ENCODE results near the gene NACC2.
"Not testable (repeated sequence)": the region's sequence is repeated elsewhere in the genome, so short reads cannot be mapped to it uniquely, and the experiment has no call there.

The NACC2 gene

GRCh38 chr9:135968601-135969000 is 126.5 kb downstream of the NACC2 start:
- peak overlapping the region in 2 of 7 experiments; percentile 25 to 67 for H3K4me3 ChIP-seq (ENCODE audit: control insufficient read depth in 1 of 7, extremely low read depth in 1 of 7, insufficient read depth in 4 of 7, low read depth in 2 of 7, low read length in 6 of 7)
- H3K27me3 ChIP-seq (replicated peaks in 2 of 5; ENCODE audit: control insufficient read depth in 4 of 5, insufficient read depth in 5 of 5, low read length in 4 of 5), result no peaks in the 10 kb centered on the region
- H3K27ac ChIP-seq (ENCODE audit: insufficient read depth in 1 of 2, low read depth in 1 of 2, low read length in 2 of 2, poor library complexity in 1 of 2, severe bottlenecking in 2 of 2), result peak overlapping the region in 1 of 2 experiments; percentile 40
- ChIA-PET POLR2A (no interaction called here), CTCF (interaction anchor here (0.7 to 6.1 kb wide), 13 partner anchors 11 to 154 kb away, joined by 3 to 56 read pairs (median 4); no protein-coding TSS in a partner anchor)
- DNase-seq, result no peak
- H3K36me3 ChIP-seq (ENCODE audit: control insufficient read depth in 4 of 4, insufficient read depth in 4 of 4, low read length in 3 of 4), result no peaks in the 10 kb centered on the region
- WGBS (ENCODE audit: insufficient coverage), result 45% methylated on average over 4 of the region's 7 CpGs
- H3K9me3 ChIP-seq (ENCODE audit: control extremely low read depth in 1 of 5, control insufficient read depth in 4 of 5, insufficient read depth in 2 of 5, low read depth in 1 of 5, low read length in 4 of 5), result no peaks in the 10 kb centered on the region
- peaks cover 13 to 82% (median 56%) of the 10 kb centered on the region in 4 experiments for H3K4me1 ChIP-seq (ENCODE audit: control extremely low read depth in 1 of 4, control insufficient read depth in 4 of 4, insufficient read depth in 4 of 4, low read length in 3 of 4)

GRCh38 chr9:135968083-135968476 is 127.0 kb downstream of the NACC2 start:
- ChIA-PET POLR2A (no interaction called here), CTCF (interaction anchor here (0.7 to 6.1 kb wide), 16 partner anchors 11 to 155 kb away, joined by 3 to 56 read pairs (median 4); no protein-coding TSS in a partner anchor)
- H3K27ac ChIP-seq (ENCODE audit: insufficient read depth in 1 of 2, low read depth in 1 of 2, low read length in 2 of 2, poor library complexity in 1 of 2, severe bottlenecking in 2 of 2), result no peak overlapping the region
- no peaks in the 10 kb centered on the region for H3K27me3 ChIP-seq (replicated peaks in 2 of 5; ENCODE audit: control insufficient read depth in 4 of 5, insufficient read depth in 5 of 5, low read length in 4 of 5)
- DNase-seq, result no peak
- H3K4me1 ChIP-seq (ENCODE audit: control extremely low read depth in 1 of 4, control insufficient read depth in 4 of 4, insufficient read depth in 4 of 4, low read length in 3 of 4), result peaks cover 13 to 82% (median 56%) of the 10 kb centered on the region in 4 experiments
- no peaks in the 10 kb centered on the region for H3K36me3 ChIP-seq (ENCODE audit: control insufficient read depth in 4 of 4, insufficient read depth in 4 of 4, low read length in 3 of 4)
- WGBS (ENCODE audit: insufficient coverage), result 23% methylated on average over 3 of the region's 5 CpGs
- H3K9me3 ChIP-seq (ENCODE audit: control extremely low read depth in 1 of 5, control insufficient read depth in 4 of 5, insufficient read depth in 2 of 5, low read depth in 1 of 5, low read length in 4 of 5), result no peaks in the 10 kb centered on the region
- no peak overlapping the region for H3K4me3 ChIP-seq (ENCODE audit: control insufficient read depth in 1 of 7, extremely low read depth in 1 of 7, insufficient read depth in 4 of 7, low read depth in 2 of 7, low read length in 6 of 7)

- not testable (repeated sequence) for H3K27me3 ChIP-seq (replicated peaks in 2 of 5; ENCODE audit: control insufficient read depth in 4 of 5, insufficient read depth in 5 of 5, low read length in 4 of 5); H3K36me3 ChIP-seq (ENCODE audit: control insufficient read depth in 4 of 4, insufficient read depth in 4 of 4, low read length in 3 of 4); H3K27ac ChIP-seq (ENCODE audit: insufficient read depth in 1 of 2, low read depth in 1 of 2, low read length in 2 of 2, poor library complexity in 1 of 2, severe bottlenecking in 2 of 2); DNase-seq; H3K4me3 ChIP-seq (ENCODE audit: control insufficient read depth in 1 of 7, extremely low read depth in 1 of 7, insufficient read depth in 4 of 7, low read depth in 2 of 7, low read length in 6 of 7); H3K9me3 ChIP-seq (ENCODE audit: control extremely low read depth in 1 of 5, control insufficient read depth in 4 of 5, insufficient read depth in 2 of 5, low read depth in 1 of 5, low read length in 4 of 5)
- WGBS (ENCODE audit: insufficient coverage), result 57% methylated on average over 4 of the region's 16 CpGs
- peaks cover 18 to 90% (median 66%) of the 10 kb centered on the region in 4 experiments for H3K4me1 ChIP-seq (ENCODE audit: control extremely low read depth in 1 of 4, control insufficient read depth in 4 of 4, insufficient read depth in 4 of 4, low read length in 3 of 4)
- ChIA-PET POLR2A (interaction anchor here (0.6 to 0.7 kb wide), 2 partner anchors 86 to 87 kb away, joined by 4 read pairs; no protein-coding TSS in a partner anchor), CTCF (interaction anchor here (0.6 to 6.1 kb wide), 22 partner anchors 9 to 156 kb away, joined by 3 to 56 read pairs (median 4); no protein-coding TSS in a partner anchor)
Measured at GRCh38 chr9:135966916-135967260, 128.2 kb downstream of the NACC2 start.

- H3K27ac ChIP-seq (ENCODE audit: insufficient read depth in 1 of 2, low read depth in 1 of 2, low read length in 2 of 2, poor library complexity in 1 of 2, severe bottlenecking in 2 of 2), result no peak overlapping the region
- CTCF ChIA-PET, result interaction anchor here (1.3 to 6.1 kb wide), 3 partner anchors 23 to 157 kb away, joined by 5 to 56 read pairs (median 43); no protein-coding TSS in a partner anchor
Measured at GRCh38 chr9:135965124-135965756, 129.8 kb downstream of the NACC2 start.

GRCh38 chr9:135963938-135964337 is 131.2 kb downstream of the NACC2 start:
- H3K4me3 ChIP-seq (ENCODE audit: control insufficient read depth in 1 of 7, extremely low read depth in 1 of 7, insufficient read depth in 4 of 7, low read depth in 2 of 7, low read length in 6 of 7), result no peak overlapping the region
- no peaks in the 10 kb centered on the region for H3K27me3 ChIP-seq (replicated peaks in 2 of 5; ENCODE audit: control insufficient read depth in 4 of 5, insufficient read depth in 5 of 5, low read length in 4 of 5)
- DNase-seq, result no peak
- WGBS (ENCODE audit: insufficient coverage), result 44% methylated on average over 6 of the region's 10 CpGs
- ChIA-PET POLR2A (no interaction called here), CTCF (interaction anchor here (1.4 kb wide), 1 partner anchor 12 kb away, joined by 4 read pairs; no protein-coding TSS in a partner anchor)
- H3K9me3 ChIP-seq (ENCODE audit: control extremely low read depth in 1 of 5, control insufficient read depth in 4 of 5, insufficient read depth in 2 of 5, low read depth in 1 of 5, low read length in 4 of 5), result no peaks in the 10 kb centered on the region
- peaks cover 15 to 82% (median 70%) of the 10 kb centered on the region in 4 experiments for H3K4me1 ChIP-seq (ENCODE audit: control extremely low read depth in 1 of 4, control insufficient read depth in 4 of 4, insufficient read depth in 4 of 4, low read length in 3 of 4)
- H3K36me3 ChIP-seq (ENCODE audit: control insufficient read depth in 4 of 4, insufficient read depth in 4 of 4, low read length in 3 of 4), result no peaks in the 10 kb centered on the region
- no peak overlapping the region for H3K27ac ChIP-seq (ENCODE audit: insufficient read depth in 1 of 2, low read depth in 1 of 2, low read length in 2 of 2, poor library complexity in 1 of 2, severe bottlenecking in 2 of 2)

More at GRCh38 chr9:135965124-135965756, 129.8 kb downstream of the NACC2 start:
- WGBS (ENCODE audit: insufficient coverage), result 94% methylated on average over 8 of the region's 11 CpGs
- no peak for DNase-seq
- Histone ChIP-seq H3K9me3 (ENCODE audit: control extremely low read depth in 1 of 5, control insufficient read depth in 4 of 5, insufficient read depth in 2 of 5, low read depth in 1 of 5, low read length in 4 of 5) (no peaks in the 10 kb centered on the region), H3K27me3 (replicated peaks in 2 of 5; ENCODE audit: control insufficient read depth in 4 of 5, insufficient read depth in 5 of 5, low read length in 4 of 5) (no peaks in the 10 kb centered on the region), H3K4me1 (ENCODE audit: control extremely low read depth in 1 of 4, control insufficient read depth in 4 of 4, insufficient read depth in 4 of 4, low read length in 3 of 4) (peaks cover 21 to 85% (median 73%) of the 10 kb centered on the region in 4 experiments), H3K36me3 (ENCODE audit: control insufficient read depth in 4 of 4, insufficient read depth in 4 of 4, low read length in 3 of 4) (no peaks in the 10 kb centered on the region), H3K4me3 (ENCODE audit: control insufficient read depth in 1 of 7, extremely low read depth in 1 of 7, insufficient read depth in 4 of 7, low read depth in 2 of 7, low read length in 6 of 7) (no peak overlapping the region)
- POLR2A ChIA-PET, result no interaction called here

GRCh38 chr9:135963338-135963737 is 131.8 kb downstream of the NACC2 start:
- CTCF ChIA-PET, result interaction anchor here (0.9 to 1.4 kb wide), 3 partner anchors 11 to 124 kb away, joined by 3 to 4 read pairs (median 3); no protein-coding TSS in a partner anchor
- no peaks in the 10 kb centered on the region for H3K27me3 ChIP-seq (replicated peaks in 2 of 5; ENCODE audit: control insufficient read depth in 4 of 5, insufficient read depth in 5 of 5, low read length in 4 of 5)

More at GRCh38 chr9:135963338-135963737, 131.8 kb downstream of the NACC2 start:
- 74% methylated on average over 6 of the region's 8 CpGs for WGBS (ENCODE audit: insufficient coverage)
- Histone ChIP-seq H3K9me3 (ENCODE audit: control extremely low read depth in 1 of 5, control insufficient read depth in 4 of 5, insufficient read depth in 2 of 5, low read depth in 1 of 5, low read length in 4 of 5) (no peaks in the 10 kb centered on the region), H3K4me3 (ENCODE audit: control insufficient read depth in 1 of 7, extremely low read depth in 1 of 7, insufficient read depth in 4 of 7, low read depth in 2 of 7, low read length in 6 of 7) (no peak overlapping the region), H3K36me3 (ENCODE audit: control insufficient read depth in 4 of 4, insufficient read depth in 4 of 4, low read length in 3 of 4) (no peaks in the 10 kb centered on the region), H3K27ac (ENCODE audit: insufficient read depth in 1 of 2, low read depth in 1 of 2, low read length in 2 of 2, poor library complexity in 1 of 2, severe bottlenecking in 2 of 2) (no peak overlapping the region), H3K4me1 (ENCODE audit: control extremely low read depth in 1 of 4, control insufficient read depth in 4 of 4, insufficient read depth in 4 of 4, low read length in 3 of 4) (peaks cover 14 to 82% (median 70%) of the 10 kb centered on the region in 4 experiments)
- DNase-seq, result no peak
- POLR2A ChIA-PET, result no interaction called here

Measured in common myeloid progenitor, CD34-positive (primary cell).